PC-3 (cell line): ENCODE results near the gene TARS3. TPM values are rescaled to one million over a fixed set of nuclear protein-coding genes. Genes with fewer than 3 reads are reported as not detected.

Source experiments
- ATAC-seq: fragments of 200-7000 bp; cut with Tn5 transposase; 2 replicates; pipeline ENCODE4 v1.9.1; 2020; ENCODE audit warnings: mild to moderate bottlenecking, moderate library complexity
- BruUV-seq: library from RNA; stranded (reverse); fragments of 400-500 nt; replicated peaks from 2 replicates; lab custom pipeline; 2021; lab: Mats Ljungman, UMichigan
- CTCF ChIA-PET: fragments of 300-600 bp; sonication (Branson Sonifier 250); formaldehyde crosslinking; loops from one replicate; lab custom pipeline; 2022; ENCODE audit warnings: antibody characterized with exemption; lab: Charles Lee
- POLR2A ChIA-PET: fragments of 300-600 bp; sonication (Branson Sonifier 250); formaldehyde crosslinking; loops from one replicate; lab custom pipeline; 2022; ENCODE audit warnings: antibody characterized with exemption; ENCODE audit not compliant: unreplicated experiment; lab: Charles Lee
- DNase-seq: peaks from one replicate; pipeline ENCODE4 v3.0.0-alpha.2; 2015
- H2AFZ ChIP-seq: fragments of 300-600 bp; sonication (generic); 2 replicates; pipeline ENCODE4 v1.6.0; 2016; ENCODE audit warnings: antibody characterized with exemption, low read length
- H3F3A ChIP-seq: fragments of 300-600 bp; sonication (generic); one replicate; pipeline ENCODE4 v1.6.0; 2017; ENCODE audit warnings: antibody characterized with exemption, low read length, control low read depth, mild to moderate bottlenecking; ENCODE audit not compliant: unreplicated experiment
- H3K27ac ChIP-seq: fragments of 300-600 bp; sonication (generic); 2 replicates; pipeline ENCODE4 v1.5.1; 2016; ENCODE audit warnings: mild to moderate bottlenecking, low read length
- H3K27me3 ChIP-seq: fragments of 300-600 bp; sonication (generic); 2 replicates; pipeline ENCODE4 v1.6.1; 2016; ENCODE audit warnings: low read length, mixed read lengths
- H3K36me3 ChIP-seq: fragments of 300-600 bp; sonication (generic); 2 replicates; pipeline ENCODE4 v1.6.1; 2016; ENCODE audit warnings: low read depth, mixed run types, low read length, mixed read lengths
- H3K4me1 ChIP-seq: fragments of 300-600 bp; sonication (generic); 2 replicates; pipeline ENCODE4 v1.5.1; 2016; ENCODE audit warnings: low read length; ENCODE audit not compliant: insufficient read depth
- H3K4me2 ChIP-seq: fragments of 300-600 bp; sonication (generic); 2 replicates; pipeline ENCODE4 v1.6.0; 2016; ENCODE audit warnings: low read length
- H3K4me3 ChIP-seq: fragments of 300-600 bp; sonication (generic); 2 replicates; pipeline ENCODE4 v1.5.1; 2016; ENCODE audit warnings: mild to moderate bottlenecking, low read length, mixed read lengths
- H3K79me2 ChIP-seq: fragments of 300-600 bp; sonication (generic); 2 replicates; pipeline ENCODE4 v1.6.1; 2017; ENCODE audit warnings: low read length, mixed read lengths
- H3K9ac ChIP-seq: fragments of 300-600 bp; sonication (generic); 2 replicates; pipeline ENCODE4 v1.6.0; 2016; ENCODE audit warnings: mild to moderate bottlenecking, low read length
- H3K9me2 ChIP-seq: fragments of 300-600 bp; sonication (generic); replicated peaks from 2 replicates; pipeline ENCODE4 v1.6.1; 2016; ENCODE audit warnings: mixed run types, low read length, mixed read lengths
- H3K9me3 ChIP-seq: fragments of 300-600 bp; sonication (generic); 2 replicates; pipeline ENCODE4 v1.6.1; 2016; ENCODE audit warnings: low read length, mixed read lengths
- H4K20me1 ChIP-seq: fragments of 300-600 bp; sonication (generic); 2 replicates; pipeline ENCODE4 v1.6.1; 2016; ENCODE audit warnings: low read length, mixed read lengths
- CTCF ChIP-seq: fragments of 300-600 bp; sonication (generic); conservative IDR thresholded peaks from 2 replicates; pipeline ENCODE4 v1.5.1; 2017; ENCODE audit warnings: antibody characterized with exemption, low read depth, mild to moderate bottlenecking, low read length
- EZH2 ChIP-seq: fragments of 300-600 bp; sonication (generic); IDR thresholded peaks from one replicate; pipeline ENCODE4 v1.6.1; 2017; ENCODE audit warnings: antibody characterized with exemption, mild to moderate bottlenecking, low read length; ENCODE audit not compliant: unreplicated experiment
- EZH2phosphoT487 ChIP-seq: fragments of 300-600 bp; sonication (generic); IDR thresholded peaks from 2 replicates; pipeline ENCODE4 v1.6.1; 2018; ENCODE audit warnings: mild to moderate bottlenecking, antibody characterized with exemption, low read length, borderline replicate concordance
- intact Hi-C: fragments of 100-400 bp; cut with micrococcal nuclease; formaldehyde crosslinking; loops from 2 replicates; pipeline ENCODE4 v1.9.0; 2023
- total RNA-seq: library from RNA; depleted of rRNA; stranded (reverse); fragments of >200 nt; gene quantifications from 2 replicates; pipeline ENCODE4 v1.2.3, GENCODE V29; 2014

Gene TARS3
- total RNA-seq, 1 experiment from 2014 or later = 5.4 TPM

GRCh38 chr15:101672298-101672697 is 52.0 kb downstream of the TARS3 start:
- H4K20me1 ChIP-seq = no peaks in the 10 kb centered on the region
- ChIA-PET POLR2A (no interaction called here), CTCF (no interaction called here)
- ATAC-seq = no peak
- H3K79me2 ChIP-seq = no peaks in the 10 kb centered on the region
- intact Hi-C loops = no loop called here
- no peaks in the 10 kb centered on the region for H3K36me3 ChIP-seq
- H3K9me2 ChIP-seq = no peaks in the 10 kb centered on the region
- no peak overlapping the region for H3K4me3 ChIP-seq
- H3K4me1 ChIP-seq = peaks cover 20% of the 10 kb centered on the region
- H3K27me3 ChIP-seq = no peaks in the 10 kb centered on the region
- no peak overlapping the region for H2AFZ ChIP-seq
- H3F3A ChIP-seq = no peaks in the 10 kb centered on the region
- no peaks in the 10 kb centered on the region for H3K9me3 ChIP-seq
- H3K9ac ChIP-seq = no peak overlapping the region
- no peak for TF ChIP-seq CTCF
- TF ChIP-seq EZH2phosphoT487 = no peak
- no peak for TF ChIP-seq EZH2
- no peak overlapping the region for H3K27ac ChIP-seq
- no peak for DNase-seq
- H3K4me2 ChIP-seq = no peak overlapping the region
- BruUV-seq = no TSS peak

- no peaks in the 10 kb centered on the region for H3F3A ChIP-seq
- H4K20me1 ChIP-seq = no peaks in the 10 kb centered on the region
- intact Hi-C loops = no loop called here
- H3K79me2 ChIP-seq = no peaks in the 10 kb centered on the region
- no peaks in the 10 kb centered on the region for H3K27me3 ChIP-seq
- no peaks in the 10 kb centered on the region for H3K9me2 ChIP-seq
- no peak overlapping the region for H2AFZ ChIP-seq
- H3K36me3 ChIP-seq = no peaks in the 10 kb centered on the region
- ChIA-PET CTCF (no interaction called here), POLR2A (no interaction called here)
- no TSS peak for BruUV-seq
- TF ChIP-seq CTCF = no peak
- no peak overlapping the region for H3K4me2 ChIP-seq
- H3K27ac ChIP-seq = no peak overlapping the region
- no peak overlapping the region for H3K4me3 ChIP-seq
- ATAC-seq (no peak), DNase-seq (peak; percentile 17)
- no peaks in the 10 kb centered on the region for H3K9me3 ChIP-seq
- H3K9ac ChIP-seq = no peak overlapping the region
- peaks cover 7% of the 10 kb centered on the region for H3K4me1 ChIP-seq
These were observed 54.5 kb downstream of the TARS3 start for GRCh38 chr15:101669744-101670143.

GRCh38 chr15:101667881-101668280 is 56.4 kb downstream of the TARS3 start:
- no peak overlapping the region for H2AFZ ChIP-seq
- ChIA-PET POLR2A (no interaction called here), CTCF (no interaction called here)
- H3K9me2 ChIP-seq = no peaks in the 10 kb centered on the region
- H3K79me2 ChIP-seq = no peaks in the 10 kb centered on the region
- H3K9ac ChIP-seq = no peak overlapping the region
- no peak overlapping the region for H3K4me2 ChIP-seq
- TF ChIP-seq EZH2phosphoT487 (no peak), CTCF (no peak), EZH2 (no peak)
- no peaks in the 10 kb centered on the region for H4K20me1 ChIP-seq
- no peaks in the 10 kb centered on the region for H3F3A ChIP-seq
- intact Hi-C loops = no loop called here
- DNase-seq (no peak), ATAC-seq (no peak)
- H3K4me3 ChIP-seq = no peak overlapping the region
- no peaks in the 10 kb centered on the region for H3K36me3 ChIP-seq
- H3K4me1 ChIP-seq = 0 out of 2 replicates have a peak, but pooled peaks cover 5% of the 10 kb centered on the region
- no TSS peak for BruUV-seq
- no peaks in the 10 kb centered on the region for H3K27me3 ChIP-seq
- no peak overlapping the region for H3K27ac ChIP-seq
- H3K9me3 ChIP-seq = no peaks in the 10 kb centered on the region
